ENCODE results near the gene BCL2L11. TPM values are rescaled to one million over a fixed set of nuclear protein-coding genes. Genes with fewer than 3 reads are reported as not detected.

Gene BCL2L11
- total and polyA plus RNA-seq, 2 experiments from 2014 or later = 12.3 to 25.3 TPM

DNA sequence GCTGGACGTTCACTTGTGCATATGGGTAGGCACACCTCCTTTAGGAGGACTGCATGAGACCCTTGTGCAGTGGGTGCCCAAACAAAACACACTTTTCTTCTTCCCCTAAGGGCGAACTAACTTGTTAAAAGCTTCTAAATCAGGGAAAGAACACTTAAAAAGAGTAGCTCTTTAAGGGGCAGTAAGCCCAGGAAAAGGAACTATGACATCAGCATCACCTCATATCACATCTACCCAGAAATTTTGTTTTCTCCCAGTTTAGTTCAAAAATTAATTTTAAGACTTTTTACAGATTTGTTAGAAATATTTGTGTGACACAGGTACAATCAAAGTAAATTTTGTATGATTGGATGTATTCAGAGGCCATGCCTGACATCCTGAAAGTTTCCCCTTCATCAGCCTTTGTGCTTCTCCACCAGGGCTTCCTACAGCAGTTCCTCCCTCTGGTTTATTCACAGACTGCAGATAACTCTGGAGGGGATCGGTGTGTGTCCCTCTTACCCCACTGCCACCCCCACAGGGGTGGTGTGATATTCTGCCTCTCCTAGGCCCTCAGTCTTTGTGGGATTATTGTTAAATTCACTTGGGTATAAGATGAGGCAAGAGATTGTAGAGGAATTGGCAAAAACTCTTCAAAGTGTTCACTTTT, 27.6 kb downstream of the BCL2L11 start:
- 79% methylated on average over 3 of the region's 3 CpGs for WGBS (ENCODE audit: low lambda C conversion rate, missing lambda C conversion rate)
- DNase-seq (ENCODE audit: low spot score) = no peak
- Histone ChIP-seq H3K36me3 (replicated peaks; ENCODE audit: insufficient read depth, low read depth) (peaks cover 4% of the 10 kb centered on the region), H3K4me3 (no peak overlapping the region), H3K4me2 (no peak overlapping the region), H3K79me2 (peaks cover 85% of the 10 kb centered on the region), H3K27ac (no peak overlapping the region), H3K4me1 (ENCODE audit: insufficient read depth) (peaks cover 5% of the 10 kb centered on the region), H3K9me3 (ENCODE audit: low read depth) (no peaks in the 10 kb centered on the region), H3K9me2 (replicated peaks; ENCODE audit: insufficient read depth) (no peaks in the 10 kb centered on the region), H2AFZ (no peak overlapping the region), H3K27me3 (no peaks in the 10 kb centered on the region), H4K20me1 (ENCODE audit: insufficient read depth, poor library complexity, severe bottlenecking) (peaks cover 75% of the 10 kb centered on the region)
- TF ChIP-seq EZH2phosphoT487 (IDR thresholded peaks at IDR 0.05; ENCODE audit: low read depth, severe bottlenecking, unreplicated experiment) (no peak), EZH2 (IDR thresholded peaks at IDR 0.05; ENCODE audit: borderline replicate concordance) (no peak)
- TF ChIP-seq, protein P1, sequence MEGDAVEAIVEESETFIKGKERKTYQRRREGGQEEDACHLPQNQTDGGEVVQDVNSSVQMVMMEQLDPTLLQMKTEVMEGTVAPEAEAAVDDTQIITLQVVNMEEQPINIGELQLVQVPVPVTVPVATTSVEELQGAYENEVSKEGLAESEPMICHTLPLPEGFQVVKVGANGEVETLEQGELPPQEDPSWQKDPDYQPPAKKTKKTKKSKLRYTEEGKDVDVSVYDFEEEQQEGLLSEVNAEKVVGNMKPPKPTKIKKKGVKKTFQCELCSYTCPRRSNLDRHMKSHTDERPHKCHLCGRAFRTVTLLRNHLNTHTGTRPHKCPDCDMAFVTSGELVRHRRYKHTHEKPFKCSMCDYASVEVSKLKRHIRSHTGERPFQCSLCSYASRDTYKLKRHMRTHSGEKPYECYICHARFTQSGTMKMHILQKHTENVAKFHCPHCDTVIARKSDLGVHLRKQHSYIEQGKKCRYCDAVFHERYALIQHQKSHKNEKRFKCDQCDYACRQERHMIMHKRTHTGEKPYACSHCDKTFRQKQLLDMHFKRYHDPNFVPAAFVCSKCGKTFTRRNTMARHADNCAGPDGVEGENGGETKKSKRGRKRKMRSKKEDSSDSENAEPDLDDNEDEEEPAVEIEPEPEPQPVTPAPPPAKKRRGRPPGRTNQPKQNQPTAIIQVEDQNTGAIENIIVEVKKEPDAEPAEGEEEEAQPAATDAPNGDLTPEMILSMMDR (IDR thresholded peaks at IDR 0.05; ENCODE audit: poor library complexity) = no peak

DNA sequence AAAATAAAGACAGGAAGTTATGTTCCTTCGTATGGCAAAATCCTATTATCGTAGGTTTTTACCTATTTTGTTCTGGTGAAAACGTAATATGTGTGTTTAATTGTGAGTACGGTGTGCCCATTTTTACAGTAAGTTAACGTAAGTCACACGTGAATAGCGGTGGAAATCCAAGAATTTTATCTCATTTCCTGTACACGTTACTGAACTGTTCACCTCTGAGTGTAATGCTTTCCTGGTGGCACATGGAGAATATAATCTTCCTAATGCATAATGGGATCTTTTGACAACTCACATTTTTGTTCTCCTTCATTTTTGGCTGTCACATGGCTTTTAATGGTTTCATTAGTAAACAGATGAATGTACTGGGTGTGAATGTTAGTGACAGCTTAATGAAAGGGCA, 28.2 kb downstream of the BCL2L11 start:
- peaks cover 72% of the 10 kb centered on the region for H4K20me1 ChIP-seq (ENCODE audit: insufficient read depth, poor library complexity, severe bottlenecking)
- no peaks in the 10 kb centered on the region for H3K27me3 ChIP-seq
- no peak for DNase-seq (ENCODE audit: low spot score)

DNA sequence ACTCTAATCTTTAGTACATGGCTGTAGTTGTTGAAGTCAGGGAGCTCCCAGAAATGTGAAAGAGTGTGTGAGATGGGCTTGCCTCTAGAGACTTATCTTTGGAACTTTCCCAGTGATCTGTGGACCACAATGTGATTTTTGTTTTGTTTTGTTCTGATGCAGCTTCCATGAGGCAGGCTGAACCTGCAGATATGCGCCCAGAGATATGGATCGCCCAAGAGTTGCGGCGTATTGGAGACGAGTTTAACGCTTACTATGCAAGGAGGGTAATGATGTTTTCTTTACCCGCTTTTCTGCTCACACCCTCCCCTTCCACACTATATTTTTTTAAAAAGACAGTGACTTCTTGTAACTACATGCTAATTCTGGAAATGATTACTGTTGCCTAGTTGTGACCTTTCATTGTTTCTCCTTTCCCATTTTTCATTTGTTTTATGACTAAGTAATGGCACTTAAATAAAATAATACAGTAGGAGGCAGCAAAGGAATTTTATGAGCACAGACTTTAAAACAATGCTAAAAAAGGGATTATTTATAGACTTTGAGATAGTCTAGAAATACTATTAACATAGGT, 29.3 kb downstream of the BCL2L11 start:
- Histone ChIP-seq H3K79me2 (peaks cover 88% of the 10 kb centered on the region), H3K9me3 (ENCODE audit: low read depth) (no peaks in the 10 kb centered on the region), H3K4me2 (no peak overlapping the region), H3K36me3 (replicated peaks; ENCODE audit: insufficient read depth, low read depth) (peaks cover 4% of the 10 kb centered on the region), H3K4me3 (no peak overlapping the region), H3K27ac (no peak overlapping the region), H3K27me3 (no peaks in the 10 kb centered on the region), H2AFZ (no peak overlapping the region), H4K20me1 (ENCODE audit: insufficient read depth, poor library complexity, severe bottlenecking) (peaks cover 65% of the 10 kb centered on the region), H3K4me1 (ENCODE audit: insufficient read depth) (peaks cover 5% of the 10 kb centered on the region), H3K9me2 (replicated peaks; ENCODE audit: insufficient read depth) (no peaks in the 10 kb centered on the region)
- 94% methylated on average over 7 of the region's 7 CpGs for WGBS (ENCODE audit: low lambda C conversion rate, missing lambda C conversion rate)
- no peak for DNase-seq (ENCODE audit: low spot score)
- TF ChIP-seq EZH2phosphoT487 (IDR thresholded peaks at IDR 0.05; ENCODE audit: low read depth, severe bottlenecking, unreplicated experiment) = no peak
- TF ChIP-seq EZH2 (IDR thresholded peaks at IDR 0.05; ENCODE audit: borderline replicate concordance) = no peak
- TF ChIP-seq, protein P1 (IDR thresholded peaks at IDR 0.05; ENCODE audit: poor library complexity) = no peak

More for the DNA sequence above, 28.2 kb downstream of the BCL2L11 start:
- Histone ChIP-seq H2AFZ (no peak overlapping the region), H3K9me3 (ENCODE audit: low read depth) (no peaks in the 10 kb centered on the region), H3K4me3 (no peak overlapping the region), H3K36me3 (replicated peaks; ENCODE audit: insufficient read depth, low read depth) (peaks cover 4% of the 10 kb centered on the region), H3K9me2 (replicated peaks; ENCODE audit: insufficient read depth) (no peaks in the 10 kb centered on the region), H3K4me2 (no peak overlapping the region), H3K27ac (no peak overlapping the region), H3K79me2 (peaks cover 87% of the 10 kb centered on the region), H3K4me1 (ENCODE audit: insufficient read depth) (peaks cover 5% of the 10 kb centered on the region)
- no peak for TF ChIP-seq EZH2 (IDR thresholded peaks at IDR 0.05; ENCODE audit: borderline replicate concordance)
- TF ChIP-seq, protein P1 (IDR thresholded peaks at IDR 0.05; ENCODE audit: poor library complexity) = no peak
- no peak for TF ChIP-seq EZH2phosphoT487 (IDR thresholded peaks at IDR 0.05; ENCODE audit: low read depth, severe bottlenecking, unreplicated experiment)
- WGBS (ENCODE audit: low lambda C conversion rate, missing lambda C conversion rate) = 71% methylated on average over 8 of the region's 8 CpGs

Data from hepatocyte (in vitro differentiated cells).